NCI-H510A treated with DMSO at 0.1 percent for 48 hours (cell line): ENCODE data around the gene CDH16.
"Not testable (repeated sequence)": the region's sequence is repeated elsewhere in the genome, so short reads cannot be mapped to it uniquely, and the experiment has no call there.

Source experiments
- DNase-seq: peaks from one replicate; lab custom pipeline; 2025; lab: John Stamatoyannopoulos, UW

The CDH16 gene

DNA sequence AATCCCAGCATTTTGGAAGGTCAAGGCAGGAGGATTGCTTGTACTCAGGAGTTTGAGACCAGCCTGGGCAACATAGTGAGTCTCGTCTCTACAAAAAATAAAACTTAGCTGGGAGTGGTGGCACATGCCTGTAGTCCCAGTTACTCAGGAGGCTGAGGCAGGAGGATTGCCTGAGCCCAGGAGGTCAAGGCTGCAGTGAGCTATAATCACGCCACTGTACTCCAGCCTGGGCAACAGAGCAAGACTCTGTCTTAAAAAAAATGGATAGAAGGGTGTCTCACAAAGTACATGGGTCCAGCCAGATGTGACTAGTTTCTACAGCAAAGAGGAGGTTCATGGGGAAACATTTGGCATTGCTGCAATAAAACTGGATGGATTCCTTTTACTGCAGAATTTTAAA is 47.3 kb downstream of the CDH16 start:
- DNase-seq = not testable (repeated sequence)

DNA sequence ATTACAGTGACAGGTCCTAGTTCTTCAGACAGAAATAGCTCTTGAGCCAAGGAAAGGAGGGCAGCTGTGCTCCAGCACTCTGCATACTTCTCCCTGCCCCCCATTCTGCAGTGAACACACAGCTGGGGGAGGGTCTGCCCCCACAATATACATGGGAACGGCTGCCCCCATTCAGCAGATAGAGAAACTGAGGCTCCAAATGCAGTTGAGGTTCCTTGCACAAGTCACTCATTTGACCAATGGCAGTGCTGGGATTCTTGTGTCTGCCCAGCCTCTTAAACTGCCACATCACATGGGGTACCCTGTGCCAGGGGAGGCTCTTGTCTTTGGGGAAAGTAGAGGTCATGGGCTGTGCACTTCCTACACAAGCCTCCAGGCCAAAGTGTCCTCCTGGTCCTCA is 49.3 kb downstream of the CDH16 start:
- no peak for DNase-seq

GRCh38 chr16:66863707-66864106 is 55.0 kb downstream of the CDH16 start:
- no peak for DNase-seq

DNA sequence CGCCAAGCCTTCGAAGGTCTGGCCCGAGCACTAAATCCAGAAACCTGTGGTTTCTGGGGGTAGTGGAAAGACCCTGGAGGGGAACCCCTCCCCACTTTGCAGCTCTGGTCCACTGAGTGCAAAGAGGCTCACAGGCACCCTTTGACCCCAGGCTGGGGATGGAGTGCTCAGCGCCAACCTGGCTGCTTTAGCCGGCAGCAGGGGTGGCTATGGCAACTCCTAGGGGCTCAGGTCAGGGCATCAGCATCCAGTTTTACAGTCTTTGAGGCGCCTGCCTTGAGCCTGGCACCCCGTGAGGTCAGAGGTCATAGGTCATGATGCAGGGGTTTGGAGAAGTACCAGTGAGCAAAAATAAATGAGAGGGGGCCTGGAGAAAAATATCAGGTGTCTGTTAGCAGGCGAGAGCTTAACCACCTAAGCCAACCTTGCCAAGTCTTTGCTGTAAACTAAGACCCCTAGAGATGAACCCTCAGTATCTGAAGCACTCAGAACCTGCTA is 56.6 kb downstream of the CDH16 start:
- DNase-seq = no peak

DNA sequence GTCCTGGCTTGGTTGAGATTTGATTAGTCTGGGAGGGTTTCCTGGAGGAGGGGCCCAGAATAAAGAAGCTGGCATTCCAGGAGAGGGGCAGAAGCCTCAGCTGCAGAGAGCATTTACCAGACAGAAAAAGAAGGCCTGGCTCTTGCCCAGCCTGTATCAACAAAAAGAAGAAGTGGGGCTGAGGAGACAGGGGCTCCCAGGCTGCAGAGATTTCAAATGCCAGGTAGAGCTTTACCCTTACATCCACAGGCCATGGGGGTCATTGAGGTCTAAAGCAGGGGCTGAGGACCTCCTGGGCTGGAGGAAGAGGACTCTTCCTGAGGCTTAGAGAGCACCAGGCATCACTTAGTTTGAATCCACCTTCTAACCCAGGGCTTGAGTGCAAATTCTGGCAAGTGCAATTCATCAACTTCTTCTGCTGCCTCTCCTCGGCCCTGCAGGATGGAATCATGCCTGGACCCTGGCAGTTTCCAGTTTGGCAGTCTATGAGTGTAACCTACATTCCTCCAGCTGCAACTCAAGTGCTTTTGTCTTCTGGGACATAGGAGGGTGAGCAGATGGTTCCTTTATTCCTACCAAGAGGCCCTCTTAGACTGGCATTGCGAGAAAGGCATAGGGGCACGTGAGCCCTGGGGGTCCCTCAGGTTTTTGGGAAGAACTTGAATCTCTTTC is 59.2 kb downstream of the CDH16 start:
- DNase-seq = no peak

DNA sequence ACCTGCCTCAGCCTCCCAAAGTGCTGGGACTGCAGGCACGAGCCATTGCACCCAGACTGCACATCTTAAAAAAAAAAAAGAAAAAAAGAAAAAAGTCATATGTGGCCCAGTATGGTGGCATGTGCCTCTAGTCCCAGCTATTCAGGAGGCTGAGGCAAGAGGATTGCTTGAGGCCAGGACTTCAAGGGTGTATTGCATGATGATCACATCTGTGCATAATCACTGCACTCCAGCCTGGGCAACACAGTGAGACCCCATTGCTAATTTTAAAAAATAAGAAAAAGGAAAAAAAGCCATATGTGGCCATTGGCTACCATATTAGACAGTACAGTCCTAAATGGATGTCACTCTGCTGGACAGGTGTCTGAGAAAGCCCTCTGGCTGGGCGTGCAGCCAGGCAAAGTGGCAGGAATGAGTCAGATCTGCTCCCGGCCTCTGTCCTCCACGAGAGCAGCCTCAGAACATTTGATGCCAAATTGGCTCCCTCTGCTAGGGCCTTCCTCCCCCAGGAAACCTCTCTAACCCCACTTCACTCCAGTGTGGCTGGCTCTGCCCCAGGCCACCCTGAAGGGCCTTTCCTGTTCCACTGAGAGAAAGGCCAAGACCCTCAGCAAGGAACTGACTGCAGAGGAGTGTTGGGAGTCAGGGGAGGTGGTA is 59.8 kb downstream of the CDH16 start:
- DNase-seq = no peak
